Measurements from ENCODE around the gene ZNF649. TPM values are rescaled to one million over a fixed set of nuclear protein-coding genes. Genes with fewer than 3 reads are reported as not detected.
"Not testable (repeated sequence)": the region's sequence is repeated elsewhere in the genome, so short reads cannot be mapped to it uniquely, and the experiment has no call there.

ZNF649 gene
- 11.1 TPM for polyA plus RNA-seq (ENCODE audit: insufficient read length)

DNA sequence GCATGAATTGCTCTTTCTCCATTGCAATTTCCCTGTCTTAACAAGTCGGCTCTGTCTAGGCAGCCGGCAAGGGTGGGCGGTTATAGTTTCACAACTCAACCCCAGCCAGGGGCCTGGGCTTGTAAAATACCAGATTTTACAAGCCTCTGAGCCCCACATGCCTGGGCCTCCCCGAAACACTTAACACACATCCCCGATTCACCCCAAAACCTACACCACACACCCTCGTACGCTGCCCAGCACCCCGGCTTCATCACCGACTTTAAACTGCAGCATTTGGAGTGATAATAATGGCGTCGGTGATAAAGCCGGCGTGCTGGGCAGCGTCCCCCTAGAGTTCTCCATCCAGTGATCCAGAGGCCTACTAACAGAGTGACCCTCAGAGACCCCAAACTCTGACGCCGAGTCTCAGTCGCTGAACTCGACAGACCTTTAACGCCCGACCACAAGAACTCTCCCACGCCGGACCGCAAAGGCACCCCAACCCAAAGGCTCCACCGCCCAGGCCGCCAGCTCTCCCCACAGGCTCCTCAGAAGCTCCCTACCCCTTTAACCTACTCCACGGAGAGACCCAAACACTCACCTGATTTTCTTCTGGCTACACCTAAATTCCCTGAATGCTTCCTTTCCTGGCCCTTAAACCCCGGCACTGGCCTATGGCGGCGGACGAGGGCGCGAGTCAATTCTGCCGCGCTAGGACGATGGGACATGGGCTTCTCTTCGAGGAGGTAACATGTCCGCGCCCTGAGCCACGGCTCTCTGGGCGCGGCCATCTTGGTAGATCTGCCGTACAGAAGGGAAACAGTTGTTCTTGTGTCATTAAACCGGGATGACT is at the start of gene ZNF649:
ZNF649 (minus strand) TSS at position 687 of the 835 bp plus-strand sequence. CDS start 4,910 bp downstream, outside the sequence.
- DNase-seq (ENCODE audit: low read depth), result no peak

DNA sequence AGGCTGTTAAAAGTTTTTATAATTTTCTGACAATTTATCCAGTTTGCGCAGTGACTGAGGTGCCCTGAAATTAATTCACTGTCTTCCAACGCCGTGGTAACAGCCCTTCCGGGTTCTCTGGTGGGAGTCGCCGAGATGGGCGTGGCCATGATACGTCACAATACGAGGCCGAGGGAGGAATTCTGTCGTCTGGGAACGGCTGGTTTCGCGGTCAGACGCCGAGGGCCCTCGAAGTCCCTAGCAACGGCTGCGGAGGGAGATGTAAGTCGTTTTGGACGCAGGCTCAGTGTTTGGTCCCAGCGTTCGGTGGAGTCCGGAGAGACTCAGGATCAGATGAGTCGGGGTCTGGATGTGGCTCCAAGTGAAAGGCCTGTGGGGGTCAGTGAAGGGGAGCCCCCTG is 44.2 kb upstream of the ZNF649 start:
- DNase-seq (ENCODE audit: low read depth), result peak; percentile 25

DNA sequence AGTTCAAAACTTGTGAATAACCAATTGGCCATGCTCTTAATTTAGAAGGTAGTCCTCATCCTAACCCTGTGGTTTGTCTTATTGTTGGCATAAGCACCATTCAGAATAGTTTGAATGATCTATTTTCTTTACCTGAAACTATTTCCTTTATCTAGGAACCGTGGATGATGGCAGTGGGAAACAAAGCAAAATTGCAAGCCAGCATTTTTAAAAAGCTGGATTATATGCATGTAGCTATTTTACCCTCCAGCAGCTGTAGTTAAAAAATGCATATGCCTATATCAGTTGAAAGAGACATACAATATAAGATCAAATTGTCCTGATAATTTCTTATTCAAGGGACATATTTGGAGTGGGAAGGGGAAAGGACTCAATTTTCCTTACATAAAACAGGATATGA is 41.8 kb upstream of the ZNF649 start:
- no peak for DNase-seq (ENCODE audit: low read depth)

DNA sequence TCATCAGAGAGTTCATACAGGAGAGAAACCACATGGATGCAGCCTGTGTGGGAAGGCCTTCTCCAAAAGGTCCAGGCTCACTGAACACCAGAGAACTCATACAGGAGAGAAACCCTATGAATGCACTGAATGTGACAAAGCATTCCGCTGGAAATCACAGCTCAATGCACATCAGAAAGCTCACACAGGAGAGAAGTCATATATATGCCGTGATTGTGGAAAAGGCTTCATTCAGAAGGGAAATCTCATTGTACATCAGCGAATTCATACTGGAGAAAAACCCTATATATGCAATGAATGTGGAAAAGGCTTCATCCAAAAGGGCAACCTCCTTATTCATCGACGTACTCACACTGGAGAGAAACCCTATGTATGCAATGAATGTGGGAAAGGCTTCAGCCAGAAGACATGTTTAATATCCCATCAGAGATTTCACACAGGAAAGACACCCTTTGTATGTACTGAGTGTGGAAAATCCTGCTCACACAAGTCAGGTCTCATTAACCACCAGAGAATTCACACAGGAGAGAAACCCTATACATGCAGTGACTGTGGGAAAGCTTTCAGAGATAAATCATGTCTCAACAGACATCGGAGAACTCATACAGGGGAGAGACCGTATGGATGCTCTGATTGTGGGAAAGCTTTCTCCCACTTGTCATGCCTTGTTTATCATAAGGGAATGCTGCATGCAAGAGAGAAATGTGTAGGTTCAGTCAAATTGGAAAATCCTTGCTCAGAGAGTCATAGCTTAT is 40.2 kb upstream of the ZNF649 start:
- no peak for DNase-seq (ENCODE audit: low read depth)

DNA sequence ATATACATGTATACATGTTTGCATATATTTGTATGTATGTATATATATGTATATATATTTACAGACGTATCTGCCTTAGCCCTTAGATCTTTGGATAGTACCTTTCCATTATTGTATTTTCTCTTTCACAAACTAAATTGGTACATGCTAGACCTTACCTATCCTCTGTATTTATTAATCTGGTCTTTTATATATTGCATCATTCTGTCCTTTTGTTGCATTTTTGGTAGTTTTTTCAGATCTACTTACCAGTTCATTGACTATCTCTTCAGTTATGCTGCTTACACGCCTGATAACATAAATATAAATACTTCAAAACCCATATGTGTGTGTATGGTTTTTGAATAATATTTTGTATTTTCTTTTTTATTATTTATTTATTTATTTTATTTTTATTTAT is 34.1 kb upstream of the ZNF649 start:
- DNase-seq (ENCODE audit: low read depth), result no peak

DNA sequence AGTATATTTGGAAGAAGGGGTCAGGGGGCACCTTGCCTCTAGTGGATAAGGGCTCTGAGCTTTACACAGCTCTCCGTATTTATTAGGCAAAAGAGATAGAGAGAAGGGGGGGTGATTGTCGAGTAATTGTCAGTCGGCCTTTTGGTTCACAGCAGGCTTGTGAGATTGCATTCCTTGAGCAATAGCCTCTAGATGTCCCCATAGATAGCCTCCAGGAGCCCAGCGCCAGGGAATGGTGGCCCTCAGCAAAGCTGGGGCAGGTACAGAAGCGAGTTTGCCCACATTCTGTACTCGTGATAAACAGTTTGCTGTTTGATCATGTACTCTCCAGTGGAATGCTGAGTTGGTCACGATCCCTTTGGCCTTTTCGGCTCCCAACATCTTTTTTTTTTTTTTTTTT is 27.1 kb upstream of the ZNF649 start:
- no peak for DNase-seq (ENCODE audit: low read depth)

DNA sequence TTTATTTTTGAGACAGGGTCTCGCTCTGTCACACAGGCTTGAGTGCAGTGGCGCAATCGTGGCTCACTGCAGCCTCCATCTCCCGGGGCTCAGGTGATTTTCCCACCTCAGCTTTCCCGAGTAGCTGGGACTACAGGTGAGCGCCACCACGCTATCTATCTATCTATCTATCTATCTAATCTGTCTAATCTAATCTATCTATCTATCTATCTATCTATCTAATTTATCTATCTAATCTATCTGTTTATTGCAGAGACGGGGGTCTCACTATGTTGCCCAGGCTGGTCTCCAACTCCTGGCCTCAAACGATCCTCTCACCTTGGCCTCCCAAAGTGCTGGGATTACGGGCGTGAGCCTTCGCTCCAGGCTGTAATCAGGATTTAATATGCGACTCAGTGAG is 23.0 kb upstream of the ZNF649 start:
- DNase-seq (ENCODE audit: low read depth), result no peak

DNA sequence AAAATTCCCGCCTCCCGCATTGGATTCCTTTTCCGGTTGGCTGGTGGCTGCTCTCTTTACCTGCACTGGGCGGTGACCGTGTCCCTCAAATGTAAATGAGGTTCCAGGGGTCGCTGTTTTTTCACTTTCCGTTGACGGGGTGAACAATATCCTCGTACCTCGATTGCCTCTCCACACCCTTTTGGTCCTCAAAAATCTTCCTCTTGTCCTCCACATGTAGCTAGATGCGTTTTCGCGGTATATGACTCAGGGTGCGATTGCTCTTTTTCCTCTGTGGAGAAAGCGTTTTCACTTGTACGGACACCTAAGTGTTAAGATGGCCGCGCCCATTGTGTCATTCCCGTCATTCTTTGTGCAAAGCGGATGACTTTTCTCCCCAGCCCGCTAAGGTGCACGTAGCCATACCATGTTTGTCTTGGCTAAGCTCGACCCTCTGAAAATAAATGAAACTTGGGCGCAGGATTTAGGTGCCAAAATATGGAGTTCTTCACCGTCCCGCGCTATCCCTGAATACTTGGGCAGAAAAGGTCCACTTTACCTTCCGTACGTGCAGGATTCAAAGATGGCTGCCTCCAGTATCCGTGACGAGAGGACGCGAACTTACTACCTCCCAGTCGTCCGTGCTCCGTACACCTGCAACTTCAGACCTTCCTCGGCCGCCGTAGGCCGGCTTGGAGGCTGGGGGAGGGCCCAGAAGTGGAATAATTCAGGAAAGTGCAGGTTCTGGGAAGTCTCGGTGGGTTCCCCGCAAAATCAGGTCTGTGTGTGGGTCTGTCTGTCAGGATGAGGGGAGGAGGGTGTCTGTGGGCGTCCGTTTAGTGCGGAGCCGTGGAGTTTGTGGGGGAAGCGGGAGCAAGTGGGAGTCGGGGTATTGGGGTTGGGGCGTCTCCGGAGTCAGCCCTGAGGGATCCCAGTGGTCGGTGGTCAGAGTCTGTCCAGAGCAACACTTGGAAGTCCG is 22.2 kb upstream of the ZNF649 start, which contains the start of gene ZNF613:
ZNF613 (plus strand) TSS at position 689 of the 958 bp plus-strand sequence. CDS start 8,749 bp downstream, outside the sequence.
- peak; percentile 89 for DNase-seq (ENCODE audit: low read depth)

DNA sequence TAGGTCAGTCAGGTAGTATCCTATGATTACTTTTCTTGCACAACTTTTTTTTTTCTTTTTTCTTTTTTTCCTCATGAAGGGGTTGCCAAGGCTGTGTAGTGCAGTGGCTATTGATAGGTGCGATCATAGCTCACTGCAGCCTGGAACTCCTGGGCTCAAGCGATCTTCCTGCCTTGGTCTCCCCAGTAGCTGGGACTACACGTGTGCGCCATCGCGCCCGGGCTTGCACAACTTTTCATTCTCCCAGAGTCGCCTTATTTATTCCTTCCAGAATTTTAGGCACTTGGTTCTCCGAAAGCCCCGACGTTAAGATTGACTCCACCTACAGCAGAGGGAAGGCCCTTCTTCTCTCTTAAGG is 21.6 kb upstream of the ZNF649 start:
- DNase-seq (ENCODE audit: low read depth), result no peak

DNA sequence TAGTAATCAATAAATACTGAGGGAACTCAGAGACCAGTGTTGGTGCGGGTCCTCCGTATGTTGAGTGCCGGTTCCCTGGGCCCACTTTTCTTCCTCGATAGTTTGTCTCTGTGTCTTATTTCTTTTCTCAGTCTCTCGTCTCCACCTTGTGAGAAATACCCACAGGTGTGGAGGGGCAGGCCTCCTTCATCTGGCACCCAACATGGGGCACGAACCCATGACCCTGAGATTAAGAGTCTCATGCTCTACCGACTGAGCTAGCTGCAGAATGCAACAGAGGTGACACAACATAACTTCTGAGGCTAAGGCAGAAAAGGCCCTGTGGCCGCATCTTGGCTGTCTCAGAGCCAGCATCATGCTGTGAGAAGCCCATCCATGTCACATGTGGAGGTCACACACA is 17.1 kb upstream of the ZNF649 start:
- DNase-seq (ENCODE audit: low read depth), result no peak

DNA sequence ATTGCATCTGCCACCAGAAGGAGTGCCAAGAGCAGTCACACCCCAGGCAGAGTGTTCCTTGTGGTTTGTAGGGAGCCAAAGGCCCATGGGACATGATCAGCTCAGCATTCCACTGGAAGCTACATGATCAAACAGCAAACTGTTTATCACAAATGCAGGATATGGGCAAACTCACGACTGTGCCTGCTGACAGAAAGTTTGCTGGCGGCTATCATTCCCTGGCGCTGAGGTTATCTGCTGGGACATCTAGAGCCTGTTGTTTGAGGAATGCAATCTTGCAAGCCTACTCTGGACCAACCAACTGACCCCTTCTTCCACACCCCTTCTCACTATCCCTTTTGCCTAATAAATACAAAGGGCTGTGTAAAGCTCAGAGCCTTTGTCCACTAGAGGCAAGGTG is 14.8 kb upstream of the ZNF649 start:
- DNase-seq (ENCODE audit: low read depth), result no peak

DNA sequence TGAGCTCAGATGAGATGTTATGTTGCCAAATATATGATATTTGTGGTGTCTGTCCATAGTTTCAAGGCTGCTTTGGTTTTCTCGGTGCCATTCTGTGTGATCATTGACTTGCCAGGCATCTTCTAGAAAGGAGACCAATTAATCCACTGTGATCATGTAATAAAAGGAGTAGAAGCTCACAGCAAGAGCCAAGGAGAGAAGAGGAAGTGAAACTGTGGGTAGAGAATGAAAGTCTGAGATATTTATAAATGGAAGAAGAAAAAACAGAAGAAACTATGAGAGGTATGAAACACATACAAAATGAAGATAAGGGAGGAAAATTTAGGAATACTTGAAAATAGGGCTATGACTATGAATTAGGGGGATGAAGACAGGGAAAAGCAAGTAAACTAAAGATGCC is 11.3 kb upstream of the ZNF649 start:
- DNase-seq (ENCODE audit: low read depth), result no peak

DNA sequence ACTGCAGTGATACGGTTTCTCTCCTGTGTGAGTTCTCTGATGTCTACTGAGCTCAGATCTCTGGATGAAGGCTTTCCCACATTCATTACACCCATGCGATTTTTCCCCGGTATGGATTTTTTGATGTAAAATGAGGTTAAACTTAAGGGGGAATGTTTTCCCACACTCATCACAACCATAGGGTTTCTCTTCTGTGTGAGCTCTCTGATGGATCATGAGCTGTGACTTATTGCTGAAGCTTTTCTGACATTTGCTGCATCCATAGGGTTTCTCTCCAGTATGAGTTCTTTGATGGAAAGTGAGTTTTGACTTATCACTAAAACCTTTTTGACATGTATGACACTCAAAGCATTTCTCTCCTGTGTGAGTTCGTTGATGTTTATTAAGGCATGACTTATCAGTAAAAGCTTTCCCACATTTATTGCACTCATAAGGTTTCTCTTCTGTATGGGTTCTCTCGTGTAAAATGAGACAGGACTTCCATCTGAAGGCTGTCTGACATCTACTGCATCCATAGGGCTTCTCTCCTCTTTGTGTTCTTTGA is 10.6 kb upstream of the ZNF649 start:
- DNase-seq (ENCODE audit: low read depth), result no peak

DNA sequence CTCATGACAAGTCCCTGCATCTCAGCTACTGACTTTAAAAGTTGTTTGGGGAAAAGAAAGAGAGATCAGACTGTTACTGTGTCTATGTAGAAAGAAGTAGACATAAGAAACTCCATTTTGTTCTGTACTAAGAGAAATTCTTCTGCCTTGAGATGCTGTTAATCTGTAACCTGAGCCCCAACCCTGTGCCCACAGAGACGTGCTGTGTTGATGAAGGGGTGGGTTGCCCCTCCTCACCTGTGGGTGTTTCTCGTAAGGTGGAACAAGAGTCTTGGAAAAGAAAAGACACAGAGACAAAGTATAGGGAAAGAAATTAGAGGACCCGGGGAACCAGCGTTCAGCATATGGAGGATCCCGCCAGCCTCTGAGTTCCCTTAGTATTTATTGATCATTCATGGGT is 3.2 kb upstream of the ZNF649 start:
- DNase-seq (ENCODE audit: low read depth), result not testable (repeated sequence)

DNA sequence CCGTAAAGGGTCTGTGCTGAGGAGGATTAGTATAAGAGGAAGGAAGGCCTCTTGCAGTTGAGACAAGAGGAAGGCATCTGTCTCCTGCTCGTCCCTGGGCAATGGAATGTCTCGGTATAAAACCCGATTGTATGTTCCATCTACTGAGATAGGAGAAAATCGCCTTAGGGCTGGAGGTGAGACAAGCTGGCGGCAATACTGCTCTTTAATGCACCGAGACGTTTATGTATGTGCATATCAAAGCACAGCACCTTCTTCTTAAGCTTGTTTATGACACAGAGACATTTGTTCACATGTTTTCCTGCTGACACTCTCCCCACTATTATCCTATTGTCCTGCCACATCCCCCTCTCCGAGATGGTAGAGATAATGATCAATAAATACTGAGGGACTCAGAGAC is 1.3 kb upstream of the ZNF649 start:
- not testable (repeated sequence) for DNase-seq (ENCODE audit: low read depth)

DNA sequence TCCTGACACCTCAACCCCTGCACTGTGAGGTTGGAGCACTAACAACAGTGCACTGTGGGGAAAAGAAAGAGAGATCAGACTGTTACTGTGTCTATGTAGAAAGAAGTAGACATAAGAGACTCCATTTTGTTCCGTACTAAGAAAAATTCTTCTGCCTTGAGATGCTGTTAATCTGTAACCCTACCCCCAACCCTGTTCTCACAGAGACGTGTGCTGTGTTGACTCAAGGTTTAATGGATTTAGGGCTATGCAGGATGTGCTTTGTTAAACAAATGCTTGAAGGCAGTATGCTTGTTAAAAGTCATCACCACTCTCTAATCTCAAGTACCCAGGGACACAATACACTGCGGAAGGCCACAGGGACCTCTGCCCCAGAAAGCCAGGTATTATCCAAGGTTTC is 822 bp upstream of the ZNF649 start:
- not testable (repeated sequence) for DNase-seq (ENCODE audit: low read depth)

DNA sequence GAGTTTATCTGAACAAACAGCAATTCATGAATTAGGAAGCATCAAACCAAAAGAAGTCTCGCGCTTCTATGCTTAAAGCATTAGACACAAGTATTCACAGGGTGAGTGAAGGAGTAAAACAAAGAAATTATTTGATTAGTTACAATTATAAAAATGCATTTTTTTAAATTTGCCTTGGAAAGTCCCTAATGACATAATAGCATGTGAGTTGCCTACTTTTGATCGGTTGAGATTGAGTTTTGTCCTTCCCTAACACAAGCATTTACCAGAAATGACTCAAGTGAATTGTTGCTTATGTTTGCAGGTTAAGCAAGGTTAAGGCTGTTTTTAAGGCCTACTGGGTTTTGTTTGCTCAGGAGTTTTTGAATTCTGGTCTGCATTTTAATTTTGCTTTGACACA is 389 bp upstream of the ZNF649 start:
- DNase-seq (ENCODE audit: low read depth), result no peak

DNA sequence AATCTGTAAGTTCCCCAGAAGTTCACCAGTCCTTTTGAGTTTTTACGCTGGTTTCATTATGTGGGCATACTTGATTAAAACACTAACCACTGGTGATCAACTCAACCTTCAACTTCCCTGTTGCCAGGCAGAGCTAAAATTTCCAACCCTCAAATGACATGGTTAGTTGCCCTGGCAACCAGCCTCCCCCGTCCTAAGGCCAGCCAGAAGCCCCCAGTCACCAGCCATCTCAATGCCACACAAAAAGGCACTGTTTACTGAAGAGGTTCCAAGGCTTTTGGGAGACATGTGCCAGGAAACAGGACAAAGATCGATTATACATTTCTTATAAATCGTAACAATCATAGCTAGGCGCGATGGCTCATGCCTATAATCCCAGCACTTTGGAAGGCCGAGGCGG is 1.6 kb downstream of the ZNF649 start:
- DNase-seq (ENCODE audit: low read depth), result no peak

DNA sequence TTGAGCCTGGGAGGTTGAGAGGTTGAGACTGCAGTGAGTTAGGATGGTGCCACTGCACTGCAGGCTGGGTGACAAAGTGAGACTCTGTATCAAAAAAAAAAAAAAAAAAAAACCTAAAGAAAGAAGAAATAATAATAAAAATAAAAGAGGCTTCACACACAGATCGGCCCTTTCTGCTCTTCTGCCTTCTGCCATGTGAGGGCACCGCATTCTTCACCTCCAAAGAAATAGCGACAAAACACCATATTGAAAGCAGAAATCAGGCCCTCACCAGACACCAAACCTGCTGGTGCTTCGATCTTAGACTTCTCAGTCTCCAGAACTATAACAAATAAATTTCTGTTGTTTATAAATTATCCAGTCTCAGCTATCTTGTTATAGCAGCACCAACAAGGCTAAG is 3.0 kb downstream of the ZNF649 start:
- DNase-seq (ENCODE audit: low read depth), result no peak

DNA sequence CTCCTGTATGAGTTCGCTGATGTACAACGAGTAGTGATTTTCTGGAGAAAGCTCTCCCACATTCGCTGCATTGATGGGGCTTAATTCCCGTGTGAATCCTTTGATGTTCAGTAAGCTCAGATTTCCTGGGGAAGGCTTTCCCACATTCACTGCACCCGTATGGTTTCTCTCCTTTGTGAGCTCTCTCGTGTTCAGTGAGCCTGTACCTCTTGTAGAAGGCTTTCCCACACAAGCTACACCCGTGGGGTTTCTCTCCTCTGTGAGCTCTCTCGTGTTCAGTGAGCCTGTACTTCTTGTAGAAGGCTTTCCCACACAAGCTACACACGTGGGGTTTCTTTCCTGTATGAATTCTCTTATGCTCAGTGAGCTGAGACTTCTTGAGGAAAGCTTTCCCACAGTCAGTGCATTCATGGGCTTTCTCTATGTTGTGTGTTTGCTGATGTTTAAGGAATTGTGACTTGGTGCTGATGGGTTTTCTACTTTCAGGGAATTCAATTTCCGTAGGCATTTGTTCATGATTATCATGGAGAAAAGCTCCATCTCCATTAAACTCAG is 13.5 kb downstream of the ZNF649 start:
- no peak for DNase-seq (ENCODE audit: low read depth)

DNA sequence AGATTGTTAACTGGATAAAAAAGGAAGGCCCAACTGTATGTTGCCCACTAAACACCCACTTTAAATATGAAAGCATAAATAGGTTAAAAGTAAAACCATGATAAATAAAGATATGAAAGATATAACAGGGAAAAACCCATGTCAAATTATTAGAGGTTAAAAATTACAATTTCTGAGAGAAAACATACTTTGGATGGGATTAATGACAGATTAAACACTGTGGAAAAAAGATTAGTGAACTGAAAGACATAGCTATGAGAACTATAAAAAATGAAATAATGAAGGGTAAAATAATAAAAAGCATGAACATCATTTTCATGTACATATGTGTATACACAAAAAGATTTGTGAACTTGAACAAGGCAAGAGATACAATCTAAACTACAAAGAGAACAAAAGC is 14.9 kb downstream of the ZNF649 start:
- DNase-seq (ENCODE audit: low read depth), result no peak

Data from forelimb muscle (tissue), 1 donor.